Measurements from ENCODE around the gene PRDM16. TPM values are rescaled to one million over a fixed set of nuclear protein-coding genes. Genes with fewer than 3 reads are reported as not detected.

Gene PRDM16
- total and polyA plus RNA-seq, 2 of the 13 experiments (the other 11 are each of a cell fraction or from before 2014, with no cell fraction given) = 0.15 to 0.81 TPM

DNA sequence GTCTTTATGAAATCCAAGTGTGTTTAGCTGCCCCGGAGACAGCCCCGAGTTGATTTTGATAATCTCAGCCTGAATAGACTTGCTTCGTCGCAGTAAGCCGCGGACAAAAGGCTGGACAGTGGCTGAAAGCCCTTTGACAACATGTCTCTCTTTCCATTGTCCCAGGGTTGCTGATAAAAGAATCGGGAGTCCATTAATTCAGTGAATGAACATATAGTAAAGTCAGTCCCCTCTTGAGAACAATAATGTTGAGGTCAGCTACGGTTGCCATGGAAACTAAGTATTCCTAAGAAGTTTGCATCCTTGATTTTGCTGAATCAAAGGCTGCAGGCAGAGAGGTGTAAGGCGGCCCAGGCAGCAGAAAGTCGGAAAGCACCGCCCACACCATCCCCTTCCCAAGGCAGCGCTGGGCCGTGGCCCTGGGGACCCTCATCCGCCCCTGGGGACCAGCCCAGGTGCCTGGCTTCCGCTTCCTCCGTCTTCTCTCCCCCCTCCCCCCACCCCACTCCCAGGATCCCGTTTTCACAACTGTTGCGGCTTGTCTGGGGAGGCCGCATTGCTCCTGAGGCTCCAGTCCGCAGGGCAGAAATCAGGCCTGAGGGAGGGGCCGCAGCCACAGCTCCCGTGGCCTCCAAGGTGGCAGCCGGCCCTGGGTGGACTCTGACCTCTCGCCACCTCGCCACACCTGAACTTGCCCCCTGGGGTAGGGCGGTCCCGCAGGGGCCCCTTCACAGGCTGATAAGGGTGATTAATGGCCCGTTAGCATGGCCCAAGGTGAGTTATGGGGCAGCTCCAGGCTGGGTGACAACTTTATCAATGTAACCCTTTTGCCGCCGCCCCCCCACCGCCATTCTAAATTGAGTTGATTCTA, 180.9 kb downstream of the PRDM16 start (continued):
- TF ChIP-seq ZNF740 (CRISPR knock-in tag; IDR thresholded peaks at IDR 0.05) (peak; percentile 88), ZNF570 (CRISPR knock-in tag; IDR thresholded peaks at IDR 0.05; ENCODE audit: borderline replicate concordance) (no peak), POGZ (CRISPR knock-in tag; IDR thresholded peaks at IDR 0.05) (peak; percentile 13; the same call in 1 of the 2 replicates), RFX3 (CRISPR knock-in tag; IDR thresholded peaks at IDR 0.05) (peak; percentile 42; the same call in 1 of the 2 replicates), ZNF790 (CRISPR knock-in tag; IDR thresholded peaks at IDR 0.05; ENCODE audit: borderline replicate concordance) (no peak), ZNF670 (CRISPR knock-in tag; IDR thresholded peaks at IDR 0.05; ENCODE audit: borderline replicate concordance) (no peak), TERF1 (CRISPR knock-in tag; IDR thresholded peaks at IDR 0.05) (no peak), ZNF713 (CRISPR knock-in tag; IDR thresholded peaks at IDR 0.05) (no peak), SP2 (CRISPR knock-in tag; IDR thresholded peaks at IDR 0.05) (no peak), TMF1 (CRISPR knock-in tag; IDR thresholded peaks at IDR 0.05; ENCODE audit: low read depth) (no peak), MYC (CRISPR knock-in tag; IDR thresholded peaks at IDR 0.05; ENCODE audit: borderline replicate concordance) (peak; percentile 71; the same call in 1 of the 2 replicates), RFX1 (IDR thresholded peaks at IDR 0.05) (peak; percentile 48; the same call in 1 of the 2 replicates), HNRNPL (IDR thresholded peaks at IDR 0.05; ENCODE audit: low read depth, low read length) (peak; percentile 93), RBM39 (IDR thresholded peaks at IDR 0.05; ENCODE audit: low read depth, low read length, poor library complexity, severe bottlenecking) (no peak)
- TF ChIP-seq, protein P1, sequence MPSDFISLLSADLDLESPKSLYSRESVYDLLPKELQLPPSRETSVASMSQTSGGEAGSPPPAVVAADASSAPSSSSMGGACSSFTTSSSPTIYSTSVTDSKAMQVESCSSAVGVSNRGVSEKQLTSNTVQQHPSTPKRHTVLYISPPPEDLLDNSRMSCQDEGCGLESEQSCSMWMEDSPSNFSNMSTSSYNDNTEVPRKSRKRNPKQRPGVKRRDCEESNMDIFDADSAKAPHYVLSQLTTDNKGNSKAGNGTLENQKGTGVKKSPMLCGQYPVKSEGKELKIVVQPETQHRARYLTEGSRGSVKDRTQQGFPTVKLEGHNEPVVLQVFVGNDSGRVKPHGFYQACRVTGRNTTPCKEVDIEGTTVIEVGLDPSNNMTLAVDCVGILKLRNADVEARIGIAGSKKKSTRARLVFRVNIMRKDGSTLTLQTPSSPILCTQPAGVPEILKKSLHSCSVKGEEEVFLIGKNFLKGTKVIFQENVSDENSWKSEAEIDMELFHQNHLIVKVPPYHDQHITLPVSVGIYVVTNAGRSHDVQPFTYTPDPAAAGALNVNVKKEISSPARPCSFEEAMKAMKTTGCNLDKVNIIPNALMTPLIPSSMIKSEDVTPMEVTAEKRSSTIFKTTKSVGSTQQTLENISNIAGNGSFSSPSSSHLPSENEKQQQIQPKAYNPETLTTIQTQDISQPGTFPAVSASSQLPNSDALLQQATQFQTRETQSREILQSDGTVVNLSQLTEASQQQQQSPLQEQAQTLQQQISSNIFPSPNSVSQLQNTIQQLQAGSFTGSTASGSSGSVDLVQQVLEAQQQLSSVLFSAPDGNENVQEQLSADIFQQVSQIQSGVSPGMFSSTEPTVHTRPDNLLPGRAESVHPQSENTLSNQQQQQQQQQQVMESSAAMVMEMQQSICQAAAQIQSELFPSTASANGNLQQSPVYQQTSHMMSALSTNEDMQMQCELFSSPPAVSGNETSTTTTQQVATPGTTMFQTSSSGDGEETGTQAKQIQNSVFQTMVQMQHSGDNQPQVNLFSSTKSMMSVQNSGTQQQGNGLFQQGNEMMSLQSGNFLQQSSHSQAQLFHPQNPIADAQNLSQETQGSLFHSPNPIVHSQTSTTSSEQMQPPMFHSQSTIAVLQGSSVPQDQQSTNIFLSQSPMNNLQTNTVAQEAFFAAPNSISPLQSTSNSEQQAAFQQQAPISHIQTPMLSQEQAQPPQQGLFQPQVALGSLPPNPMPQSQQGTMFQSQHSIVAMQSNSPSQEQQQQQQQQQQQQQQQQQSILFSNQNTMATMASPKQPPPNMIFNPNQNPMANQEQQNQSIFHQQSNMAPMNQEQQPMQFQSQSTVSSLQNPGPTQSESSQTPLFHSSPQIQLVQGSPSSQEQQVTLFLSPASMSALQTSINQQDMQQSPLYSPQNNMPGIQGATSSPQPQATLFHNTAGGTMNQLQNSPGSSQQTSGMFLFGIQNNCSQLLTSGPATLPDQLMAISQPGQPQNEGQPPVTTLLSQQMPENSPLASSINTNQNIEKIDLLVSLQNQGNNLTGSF (CRISPR knock-in tag; IDR thresholded peaks at IDR 0.05) = no peak
- TF ChIP-seq, protein P2, sequence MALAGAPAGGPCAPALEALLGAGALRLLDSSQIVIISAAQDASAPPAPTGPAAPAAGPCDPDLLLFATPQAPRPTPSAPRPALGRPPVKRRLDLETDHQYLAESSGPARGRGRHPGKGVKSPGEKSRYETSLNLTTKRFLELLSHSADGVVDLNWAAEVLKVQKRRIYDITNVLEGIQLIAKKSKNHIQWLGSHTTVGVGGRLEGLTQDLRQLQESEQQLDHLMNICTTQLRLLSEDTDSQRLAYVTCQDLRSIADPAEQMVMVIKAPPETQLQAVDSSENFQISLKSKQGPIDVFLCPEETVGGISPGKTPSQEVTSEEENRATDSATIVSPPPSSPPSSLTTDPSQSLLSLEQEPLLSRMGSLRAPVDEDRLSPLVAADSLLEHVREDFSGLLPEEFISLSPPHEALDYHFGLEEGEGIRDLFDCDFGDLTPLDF (CRISPR knock-in tag; IDR thresholded peaks at IDR 0.05) = no peak
- TF ChIP-seq, protein P3, sequence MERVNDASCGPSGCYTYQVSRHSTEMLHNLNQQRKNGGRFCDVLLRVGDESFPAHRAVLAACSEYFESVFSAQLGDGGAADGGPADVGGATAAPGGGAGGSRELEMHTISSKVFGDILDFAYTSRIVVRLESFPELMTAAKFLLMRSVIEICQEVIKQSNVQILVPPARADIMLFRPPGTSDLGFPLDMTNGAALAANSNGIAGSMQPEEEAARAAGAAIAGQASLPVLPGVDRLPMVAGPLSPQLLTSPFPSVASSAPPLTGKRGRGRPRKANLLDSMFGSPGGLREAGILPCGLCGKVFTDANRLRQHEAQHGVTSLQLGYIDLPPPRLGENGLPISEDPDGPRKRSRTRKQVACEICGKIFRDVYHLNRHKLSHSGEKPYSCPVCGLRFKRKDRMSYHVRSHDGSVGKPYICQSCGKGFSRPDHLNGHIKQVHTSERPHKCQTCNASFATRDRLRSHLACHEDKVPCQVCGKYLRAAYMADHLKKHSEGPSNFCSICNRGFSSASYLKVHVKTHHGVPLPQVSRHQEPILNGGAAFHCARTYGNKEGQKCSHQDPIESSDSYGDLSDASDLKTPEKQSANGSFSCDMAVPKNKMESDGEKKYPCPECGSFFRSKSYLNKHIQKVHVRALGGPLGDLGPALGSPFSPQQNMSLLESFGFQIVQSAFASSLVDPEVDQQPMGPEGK (CRISPR knock-in tag; IDR thresholded peaks at IDR 0.05) = peak; percentile 95
